Gastrocnemius medialis (tissue), 4 donors: ENCODE results near the gene ZC3H12C.

ENCODE experiments used
- POLR2A ChIP-seq, 2 donors: fragments of 450-650 bp; IDR thresholded peaks; one replicate each; pipeline ENCODE4 v1.6.1; 2017; ENCODE audit warnings: antibody characterized with exemption in 2 of 2, mild to moderate bottlenecking in 2 of 2, moderate library complexity in 2 of 2
- TF ChIP-seq, protein P1 (sequence below), 5 experiments: fragments of 450-650 bp in 3 of 5; fragments of 200-600 bp in 2 of 5; sonication (generic) in 2 of 5; IDR thresholded peaks in 4 of 5; conservative IDR thresholded peaks in 1 of 5; 1 replicate in 4 of 5; 2 replicates in 1 of 5; pipeline ENCODE4 v1.5.1; 2016 to 2019; ENCODE audit warnings: antibody characterized with exemption in 5 of 5, mild to moderate bottlenecking in 3 of 5, moderate library complexity in 3 of 5

DNA sequence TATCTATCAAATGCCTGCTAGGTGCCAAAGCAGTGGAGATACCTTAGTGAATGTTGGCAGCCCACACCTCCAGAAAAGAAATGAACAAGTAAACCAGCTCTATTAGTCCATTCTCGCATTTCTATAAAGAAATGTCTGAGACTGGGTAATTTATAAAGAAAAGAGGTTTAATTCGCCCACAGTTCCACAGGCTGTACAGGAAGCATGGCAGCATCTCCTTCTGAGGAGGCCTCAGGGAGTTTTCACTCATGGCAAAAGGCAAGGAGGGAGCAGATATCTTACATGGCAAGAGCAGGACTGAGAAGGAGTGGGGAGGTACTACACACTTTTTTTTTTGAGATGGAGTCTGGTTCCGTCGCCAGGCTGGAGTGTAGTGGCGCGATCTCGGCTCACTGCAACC lies 18.7 kb upstream of the ZC3H12C start:
- TF ChIP-seq, protein P1, sequence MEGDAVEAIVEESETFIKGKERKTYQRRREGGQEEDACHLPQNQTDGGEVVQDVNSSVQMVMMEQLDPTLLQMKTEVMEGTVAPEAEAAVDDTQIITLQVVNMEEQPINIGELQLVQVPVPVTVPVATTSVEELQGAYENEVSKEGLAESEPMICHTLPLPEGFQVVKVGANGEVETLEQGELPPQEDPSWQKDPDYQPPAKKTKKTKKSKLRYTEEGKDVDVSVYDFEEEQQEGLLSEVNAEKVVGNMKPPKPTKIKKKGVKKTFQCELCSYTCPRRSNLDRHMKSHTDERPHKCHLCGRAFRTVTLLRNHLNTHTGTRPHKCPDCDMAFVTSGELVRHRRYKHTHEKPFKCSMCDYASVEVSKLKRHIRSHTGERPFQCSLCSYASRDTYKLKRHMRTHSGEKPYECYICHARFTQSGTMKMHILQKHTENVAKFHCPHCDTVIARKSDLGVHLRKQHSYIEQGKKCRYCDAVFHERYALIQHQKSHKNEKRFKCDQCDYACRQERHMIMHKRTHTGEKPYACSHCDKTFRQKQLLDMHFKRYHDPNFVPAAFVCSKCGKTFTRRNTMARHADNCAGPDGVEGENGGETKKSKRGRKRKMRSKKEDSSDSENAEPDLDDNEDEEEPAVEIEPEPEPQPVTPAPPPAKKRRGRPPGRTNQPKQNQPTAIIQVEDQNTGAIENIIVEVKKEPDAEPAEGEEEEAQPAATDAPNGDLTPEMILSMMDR (IDR thresholded peaks at IDR 0.05 in 4 of 5, conservative IDR thresholded peaks at IDR 0.05 in 1 of 5): no peak
- TF ChIP-seq POLR2A (IDR thresholded peaks at IDR 0.05): no peak
